ENCODE data around the gene GTF2H1.

DNA sequence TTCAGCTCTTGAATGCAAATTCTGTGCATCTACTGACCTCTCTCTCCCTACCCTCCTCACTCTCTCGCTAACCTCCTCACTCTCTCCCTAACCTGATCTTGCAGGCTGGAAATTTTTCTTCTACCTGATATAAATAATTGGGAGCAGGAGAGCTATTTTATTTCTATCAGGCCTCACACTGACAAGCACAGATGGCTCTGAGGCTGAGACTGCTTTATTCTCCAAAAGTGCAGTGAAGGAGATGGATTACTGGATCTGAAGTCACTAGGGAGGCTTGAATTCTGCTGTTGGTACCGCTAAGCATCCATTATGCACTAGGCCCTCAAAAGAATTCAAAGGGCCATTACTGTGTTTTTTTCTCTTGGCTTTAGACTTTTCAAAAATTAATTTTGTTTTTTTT, 52.6 kb downstream of the GTF2H1 start:
- TF ChIP-seq, protein P1, sequence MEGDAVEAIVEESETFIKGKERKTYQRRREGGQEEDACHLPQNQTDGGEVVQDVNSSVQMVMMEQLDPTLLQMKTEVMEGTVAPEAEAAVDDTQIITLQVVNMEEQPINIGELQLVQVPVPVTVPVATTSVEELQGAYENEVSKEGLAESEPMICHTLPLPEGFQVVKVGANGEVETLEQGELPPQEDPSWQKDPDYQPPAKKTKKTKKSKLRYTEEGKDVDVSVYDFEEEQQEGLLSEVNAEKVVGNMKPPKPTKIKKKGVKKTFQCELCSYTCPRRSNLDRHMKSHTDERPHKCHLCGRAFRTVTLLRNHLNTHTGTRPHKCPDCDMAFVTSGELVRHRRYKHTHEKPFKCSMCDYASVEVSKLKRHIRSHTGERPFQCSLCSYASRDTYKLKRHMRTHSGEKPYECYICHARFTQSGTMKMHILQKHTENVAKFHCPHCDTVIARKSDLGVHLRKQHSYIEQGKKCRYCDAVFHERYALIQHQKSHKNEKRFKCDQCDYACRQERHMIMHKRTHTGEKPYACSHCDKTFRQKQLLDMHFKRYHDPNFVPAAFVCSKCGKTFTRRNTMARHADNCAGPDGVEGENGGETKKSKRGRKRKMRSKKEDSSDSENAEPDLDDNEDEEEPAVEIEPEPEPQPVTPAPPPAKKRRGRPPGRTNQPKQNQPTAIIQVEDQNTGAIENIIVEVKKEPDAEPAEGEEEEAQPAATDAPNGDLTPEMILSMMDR (IDR thresholded peaks at IDR 0.05), result no peak
- TF ChIP-seq POLR2A (IDR thresholded peaks at IDR 0.05), result no peak
